GM12878 (cell line): Measurements from ENCODE around the gene JOSD2. TPM values are rescaled to one million over a fixed set of nuclear protein-coding genes. Genes with fewer than 3 reads are reported as not detected.

ENCODE experiments used
- ATAC-seq: fragments of 200-7000 bp; cut with Tn5 transposase; 3 replicates; pipeline ENCODE4 v1.9.1; 2020; ENCODE audit warnings: mild to moderate bottlenecking, moderate library complexity
- BruUV-seq: library from RNA; stranded (reverse); fragments of 400-500 nt; replicated peaks from 2 replicates; lab custom pipeline; 2021; lab: Mats Ljungman, UMichigan
- CTCF ChIA-PET: fragments of 300-600 bp; sonication (Branson Sonifier 250); formaldehyde crosslinking; extraction: SDS; loops from one replicate; lab custom pipeline; 2021; ENCODE audit warnings: inconsistent platforms; lab: Yijun Ruan, JAX
- POLR2A ChIA-PET: fragments of 350-600 bp; formaldehyde crosslinking; extraction: SDS; loops from one replicate; lab custom pipeline; 2021; ENCODE audit warnings: inconsistent platforms; lab: Charles Lee
- RAD21 ChIA-PET: fragments of 300-600 bp; sonication (Branson Sonifier 250); formaldehyde crosslinking; loops from one replicate; lab custom pipeline; 2023; ENCODE audit warnings: antibody characterized with exemption; ENCODE audit not compliant: unreplicated experiment; lab: Charles Lee
- SMC1A ChIA-PET: fragments of 300-600 bp; sonication (Branson Sonifier 250); formaldehyde crosslinking; loops from one replicate; lab custom pipeline; 2023; ENCODE audit not compliant: unreplicated experiment, uncharacterized antibody; lab: Charles Lee
- DNase-seq: peaks from one replicate; pipeline ENCODE4 v3.0.0-alpha.2; 2011; ENCODE audit warnings: low read depth, low spot score
- FAIRE-seq: peaks from 3 replicates; lab custom pipeline; 2011; peaks lifted over from hg19 to GRCh38; lab: Jason Lieb, UNC
- H2AFZ ChIP-seq: 2 replicates; pipeline ENCODE4 v1.6.0; 2011; ENCODE audit warnings: low read depth, low read length, control low read depth; ENCODE audit not compliant: control insufficient read depth
- H3K27ac ChIP-seq: 2 replicates; pipeline ENCODE4 v1.5.1; 2011; ENCODE audit warnings: control low read depth; ENCODE audit not compliant: control insufficient read depth, insufficient read depth
- H3K27me3 ChIP-seq, 2 experiments: replicated peaks in 1 of 2; 2 replicates each; pipeline versions ENCODE4 v1.6.0 to v1.6.1; 2011; ENCODE audit warnings: low read length in 1 of 2; ENCODE audit not compliant: control insufficient read depth in 2 of 2, insufficient read depth in 2 of 2
- H3K36me3 ChIP-seq, 2 experiments: 2 replicates each; pipeline ENCODE4 v1.5.1; 2011; ENCODE audit warnings: low read length in 1 of 2; ENCODE audit not compliant: control insufficient read depth in 2 of 2, insufficient read depth in 2 of 2
- H3K4me1 ChIP-seq: 2 replicates; pipeline ENCODE4 v1.6.1; 2011; ENCODE audit warnings: mild to moderate bottlenecking, low read length, moderate library complexity, mixed read lengths; ENCODE audit not compliant: control insufficient read depth, insufficient read depth
- H3K4me2 ChIP-seq: 2 replicates; pipeline ENCODE4 v1.6.0; 2011; ENCODE audit warnings: control low read depth; ENCODE audit not compliant: control insufficient read depth, insufficient read depth
- H3K4me3 ChIP-seq: fragments of 200-600 bp; sonication (generic); 2 replicates; pipeline ENCODE4 v1.5.1; 2016
- H3K79me2 ChIP-seq: 2 replicates; pipeline ENCODE4 v1.6.0; 2011; ENCODE audit warnings: low read length; ENCODE audit not compliant: control insufficient read depth, insufficient read depth
- H3K9ac ChIP-seq: 2 replicates; pipeline ENCODE4 v1.8.0; 2011; ENCODE audit warnings: low read length, control low read depth, mixed read lengths; ENCODE audit not compliant: control insufficient read depth, insufficient read depth
- H3K9me3 ChIP-seq: replicated peaks from 3 replicates; pipeline ENCODE4 v1.5.1; 2011; ENCODE audit warnings: mild to moderate bottlenecking, low read length; ENCODE audit not compliant: control insufficient read depth, insufficient read depth
- H4K20me1 ChIP-seq: 2 replicates; pipeline ENCODE4 v1.6.0; 2011; ENCODE audit not compliant: control insufficient read depth, insufficient read depth
- CEBPB ChIP-seq, 2 experiments: fragments of 150-350 bp in 1 of 2; IDR thresholded peaks; 2 replicates each; pipeline ENCODE4 v1.6.1; 2012 to 2014; ENCODE audit warnings: low read depth in 2 of 2, low read length in 2 of 2, borderline replicate concordance in 1 of 2, inconsistent platforms in 1 of 2
- IRF5 ChIP-seq: fragments of 450-650 bp; IDR thresholded peaks from 2 replicates; pipeline ENCODE4 v1.6.1; 2017; ENCODE audit warnings: borderline replicate concordance
- SIX5 ChIP-seq: IDR thresholded peaks from 2 replicates; pipeline ENCODE4 v1.6.1; 2011; ENCODE audit warnings: mild to moderate bottlenecking, low read depth, low read length, moderate library complexity; ENCODE audit not compliant: severe bottlenecking
- WGBS: methylation state at CpG from one replicate; pipeline ENCODE4 v1.1.6; 2016; ENCODE audit warnings: low lambda C conversion rate; ENCODE audit not compliant: insufficient replicate concordance, insufficient coverage; ENCODE audit errors: missing lambda C conversion rate; 5-methylcytosine and 5-hydroxymethylcytosine counted together
- in situ Hi-C: fragments of 300-500 bp; cut with MboI; formaldehyde crosslinking; loops from 9 replicates; pipeline ENCODE4 v1.14.3; 2018; ENCODE audit warnings: mixed read lengths
- intact Hi-C: fragments of 100-400 bp; cut with micrococcal nuclease; formaldehyde crosslinking; loops from one replicate; pipeline ENCODE4 v1.14.2; 2022; ENCODE audit not compliant: unreplicated experiment
- polyA plus RNA-seq, 11 experiments: library from polyadenylated mRNA; depleted of rRNA in 4 of 11; unstranded in 6 of 11; stranded (reverse) in 5 of 11; fragments of >200 nt; fragmentation: Nextera tagmentation in 4 of 11; fragmentation: Illumina TruSeq in 1 of 11; extraction: Ambion mirVana in 4 of 11; extraction: Trizol in 1 of 11; gene quantifications; 1 replicate in 1 of 11; 2 replicates in 10 of 11; pipeline versions ENCODE4 v1.2.1 to v1.2.3, GENCODE V29; 2011 to 2016; ENCODE audit warnings: inconsistent platforms in 2 of 11, missing spikeins in 2 of 11, low read depth in 1 of 11
- total RNA-seq, 4 experiments: library from RNA; depleted of rRNA in 3 of 4; stranded (reverse); fragments of >200 nt in 3 of 4; fragmentation: Illumina TruSeq in 1 of 4; extraction: Trizol in 1 of 4; gene quantifications; 2 replicates each; pipeline versions ENCODE4 v1.2.1 to v1.2.3, GENCODE V29; 2013 to 2021

JOSD2 gene
- total and polyA plus RNA-seq, 10 of the 15 experiments (the other 5 are each of a cell fraction or from before 2014, with no cell fraction given) = 0.91 to 26.7 (median 13.0) TPM

GRCh38 chr19:50479761-50480251, 31.2 kb downstream of the JOSD2 start:
- Histone ChIP-seq H3K27me3 (no peaks in the 10 kb centered on the region), H4K20me1 (no peaks in the 10 kb centered on the region), H3K36me3 (peaks cover 12 to 21% of the 10 kb centered on the region in 2 experiments; a peak in 3 of 4 replicates), H3K9ac (no peak overlapping the region), H3K79me2 (peaks cover 22% of the 10 kb centered on the region), H3K4me1 (no peaks in the 10 kb centered on the region), H3K9me3 (peaks cover 6% of the 10 kb centered on the region; the same call in 2 of the 3 replicates), H3K4me2 (no peak overlapping the region), H3K4me3 (no peak overlapping the region), H3K27ac (no peak overlapping the region), H2AFZ (no peak overlapping the region)
- POLR2A ChIA-PET = interaction anchor here (0.8 kb wide), 1 partner anchor 315 kb away, joined by 3 read pairs; no protein-coding TSS in a partner anchor
- WGBS = 98% methylated on average over 16 of the region's 16 CpGs
- in situ Hi-C loops = no loop called here
- RAD21 ChIA-PET = interaction anchor here (0.9 to 1.2 kb wide), 2 partner anchors 19 to 111 kb away, joined by 4 read pairs; no protein-coding TSS in a partner anchor
- no peak for ATAC-seq
- FAIRE-seq = no peak
- SMC1A ChIA-PET = no interaction called here
- no TSS peak for BruUV-seq
- intact Hi-C loops = no loop called here
- no peak for DNase-seq
- TF ChIP-seq IRF5 = no peak
- TF ChIP-seq SIX5 = no peak
- no peak for TF ChIP-seq CEBPB (IDR thresholded peaks at IDR 0.05; ENCODE audit: borderline replicate concordance in 1 of 2, low read depth in 2 of 2, low read length in 2 of 2)
- CTCF ChIA-PET = interaction anchor here (0.8 to 1.8 kb wide), 4 partner anchors 10 to 123 kb away, joined by 3 to 6 read pairs (median 5); no protein-coding TSS in a partner anchor
